Stimulated activated CD8-positive, alpha-beta memory T cell treated with anti-CD3 and anti-CD28 coated beads, Interleukin-12 subunit alpha, Interleukin-12 subunit beta, amount 100 ng/mL, for 24 hours (primary cell): Measurements from ENCODE around the gene CTNNA3.

Source experiments
- DNase-seq: peaks from one replicate; pipeline ENCODE4 v3.0.0-alpha.2; 2020; ENCODE audit errors: extremely low read depth

The CTNNA3 gene

GRCh38 chr10:67327626-67328535 lies 368.1 kb downstream of the CTNNA3 start:
- DNase-seq = no peak

DNA sequence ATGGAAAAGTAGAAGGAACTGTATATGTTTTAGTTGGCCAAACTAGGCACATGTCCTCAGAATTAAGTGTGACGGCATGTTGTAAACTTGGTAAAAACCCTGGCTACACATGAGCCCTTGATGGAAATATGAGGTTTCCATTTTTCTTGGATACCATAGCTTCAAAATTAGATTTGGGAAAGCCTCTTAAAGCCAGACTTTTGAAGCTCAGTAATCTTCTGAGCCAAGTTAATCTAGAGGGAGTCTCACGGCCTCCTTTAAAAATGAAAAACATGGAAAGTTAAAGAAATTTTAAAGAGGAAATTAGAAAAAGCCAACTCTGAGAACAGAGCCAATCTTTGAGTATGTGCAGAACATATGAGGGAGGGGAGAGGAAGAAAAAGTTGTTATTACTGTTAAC lies 376.0 kb downstream of the CTNNA3 start:
- no peak for DNase-seq

GRCh38 chr10:67308912-67309311 lies 387.1 kb downstream of the CTNNA3 start:
- DNase-seq = no peak

DNA sequence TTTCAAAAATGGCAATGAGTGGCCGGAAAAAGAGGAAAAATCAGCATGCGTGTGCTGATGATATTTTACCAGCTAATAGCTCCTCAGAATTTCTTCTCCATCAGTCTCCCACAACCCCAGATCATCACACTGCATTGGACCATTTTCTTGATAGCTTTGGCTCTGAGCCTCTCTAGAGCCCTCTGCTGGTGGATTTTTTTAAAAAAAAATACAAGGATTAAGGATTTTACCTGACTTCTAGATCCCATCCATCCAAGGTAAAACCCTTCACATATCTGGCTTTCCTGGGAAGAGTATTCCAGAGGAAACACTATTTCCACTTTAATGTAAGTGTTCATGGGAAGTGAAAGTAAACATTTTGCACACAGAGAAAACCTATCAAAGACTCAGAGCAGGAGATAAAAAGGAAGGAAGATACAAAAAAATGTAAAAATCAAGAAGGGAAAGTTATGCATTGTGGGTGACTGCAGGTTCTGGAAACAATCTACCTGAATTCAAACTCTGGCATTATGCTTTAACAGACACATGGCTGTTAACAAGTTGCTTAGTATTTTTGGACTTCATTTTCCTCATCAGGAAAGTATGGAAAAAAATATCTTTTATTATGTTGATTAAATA lies 389.3 kb downstream of the CTNNA3 start:
- DNase-seq = no peak

- DNase-seq = no peak
These were observed 393.3 kb downstream of the CTNNA3 start for GRCh38 chr10:67302701-67303100.

DNA sequence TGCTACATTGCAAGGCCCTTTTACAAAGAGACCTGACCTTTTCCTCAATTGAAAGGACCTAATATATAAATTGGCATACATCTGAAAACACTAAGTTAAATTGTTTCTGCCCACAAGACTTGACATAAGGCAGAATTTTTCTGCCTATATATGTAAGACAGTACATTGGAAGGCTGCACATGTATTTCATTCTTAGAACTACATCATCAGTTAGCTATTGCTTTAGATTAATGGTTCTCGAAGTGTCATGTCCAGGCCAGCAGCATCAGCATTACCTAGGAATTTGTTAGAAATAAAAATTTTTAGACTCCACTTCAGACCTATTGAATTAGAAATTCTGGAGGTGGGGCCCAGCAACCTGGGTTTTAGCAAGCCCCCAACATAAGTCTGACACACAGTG lies 396.2 kb downstream of the CTNNA3 start:
- no peak for DNase-seq

DNA sequence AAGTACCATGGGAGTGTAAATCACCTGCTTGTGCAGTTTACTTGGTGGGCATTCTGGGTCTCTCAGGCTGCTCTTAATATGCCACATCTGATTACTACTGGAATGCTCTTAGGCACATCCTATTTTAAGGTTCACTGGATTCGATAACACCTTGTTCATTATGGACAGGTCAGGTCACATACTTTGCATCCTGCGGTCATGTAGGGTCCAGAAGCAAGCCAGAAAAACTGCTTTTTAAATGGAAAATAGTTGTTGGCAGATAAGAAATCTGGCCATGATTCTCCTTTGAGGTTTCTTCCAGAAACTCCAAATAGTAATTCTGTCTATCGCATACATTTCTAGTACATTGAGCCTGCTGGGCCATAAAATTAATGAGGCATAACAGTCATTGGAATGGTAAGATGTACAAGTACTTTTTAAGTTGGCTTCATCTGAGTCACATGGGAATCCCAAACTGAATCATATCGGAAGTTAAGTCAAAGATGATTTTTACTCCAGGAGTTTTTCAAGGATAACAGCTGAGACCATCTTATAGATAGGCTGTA lies 398.3 kb downstream of the CTNNA3 start:
- no peak for DNase-seq

DNA sequence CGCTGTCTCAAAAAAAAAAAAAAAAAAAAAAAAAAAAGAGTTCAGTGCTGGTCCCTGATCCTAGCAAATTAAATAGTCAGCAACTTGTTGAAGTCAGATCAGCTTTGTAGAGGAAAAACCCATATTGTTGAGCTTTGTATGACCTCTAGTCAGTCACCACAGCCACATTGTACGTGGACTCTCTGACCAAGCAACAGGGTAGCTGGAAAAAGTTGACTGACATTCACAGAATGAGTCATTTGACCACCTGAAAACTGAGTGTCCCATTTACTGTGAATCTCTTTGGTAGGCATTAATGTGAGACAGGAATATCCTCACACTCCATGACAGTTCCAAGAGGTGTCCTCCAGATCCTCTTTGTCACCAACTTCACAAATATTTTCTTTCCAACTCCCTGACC lies 399.1 kb downstream of the CTNNA3 start:
- DNase-seq = no peak

DNA sequence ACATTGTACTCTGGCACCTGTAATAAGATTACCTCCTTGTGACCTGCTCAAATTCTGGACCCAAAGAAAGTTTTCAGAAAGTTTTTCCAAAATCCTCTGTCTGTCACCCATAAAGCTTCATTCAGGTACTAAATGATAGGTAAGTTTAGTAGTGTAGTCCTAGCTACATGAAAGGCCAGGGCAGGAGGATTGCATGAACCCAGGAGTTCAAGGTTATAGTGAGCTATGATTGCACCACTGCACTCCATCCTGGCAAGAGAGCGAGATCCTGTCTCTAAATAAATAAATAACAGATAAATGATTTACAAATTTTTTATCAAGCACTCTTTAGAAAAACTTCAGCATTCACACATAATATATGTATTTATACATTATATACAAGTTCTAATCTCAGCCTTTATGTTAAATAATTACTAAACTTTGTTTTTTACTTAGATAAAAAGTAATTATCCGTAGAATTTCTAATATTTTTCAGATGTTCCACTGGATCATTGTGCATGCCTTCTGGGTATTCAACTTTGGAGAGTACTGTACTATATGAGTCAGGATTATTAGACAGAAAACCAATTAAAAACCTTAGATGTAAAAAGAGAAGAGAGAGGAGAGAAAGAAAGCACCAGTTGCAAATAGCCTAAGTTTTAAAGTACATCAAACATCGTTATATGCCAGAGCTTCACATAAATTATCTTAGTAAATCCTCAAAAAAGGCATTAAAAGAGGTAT lies 407.1 kb downstream of the CTNNA3 start:
- no peak for DNase-seq

DNA sequence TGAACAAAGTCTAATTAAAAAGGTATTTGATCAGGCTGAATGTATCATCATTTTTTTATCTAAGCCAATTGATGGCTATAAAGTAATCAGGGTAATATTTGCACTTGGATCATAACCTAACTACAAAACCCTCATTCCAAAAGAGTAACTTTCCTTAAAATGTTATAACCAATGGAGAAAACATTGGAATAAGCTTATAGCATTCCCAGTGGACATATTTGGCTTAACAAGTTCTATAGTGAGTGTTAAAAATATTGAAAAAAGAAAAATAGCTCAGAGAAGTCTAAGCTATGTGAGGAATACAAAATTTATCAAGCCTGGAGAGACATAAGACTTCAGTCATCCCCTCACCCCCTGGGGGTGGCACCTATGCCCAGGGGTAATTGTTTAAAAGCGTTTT lies 411.4 kb downstream of the CTNNA3 start:
- no peak for DNase-seq

DNA sequence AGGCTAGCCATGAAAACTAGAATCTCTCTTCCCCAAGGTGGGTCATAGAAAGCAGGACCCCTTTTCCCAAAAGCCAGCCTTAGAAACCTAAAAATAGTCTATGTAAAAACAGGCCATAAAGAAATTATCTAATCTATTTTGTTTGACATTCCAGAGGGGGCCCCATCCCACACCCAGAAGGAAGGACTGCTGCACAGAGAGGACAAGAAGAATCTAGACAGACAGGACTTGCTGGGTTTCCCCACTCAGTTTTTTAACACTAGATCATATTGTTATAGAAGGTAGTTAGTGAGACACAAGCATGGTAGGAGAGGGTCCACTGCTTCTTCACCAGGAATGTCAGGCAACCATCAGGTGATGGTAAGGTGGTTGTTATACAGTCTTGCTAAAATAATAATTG lies 413.1 kb downstream of the CTNNA3 start:
- no peak for DNase-seq

- no peak for DNase-seq
These were observed 415.6 kb downstream of the CTNNA3 start for GRCh38 chr10:67280405-67280804.

DNA sequence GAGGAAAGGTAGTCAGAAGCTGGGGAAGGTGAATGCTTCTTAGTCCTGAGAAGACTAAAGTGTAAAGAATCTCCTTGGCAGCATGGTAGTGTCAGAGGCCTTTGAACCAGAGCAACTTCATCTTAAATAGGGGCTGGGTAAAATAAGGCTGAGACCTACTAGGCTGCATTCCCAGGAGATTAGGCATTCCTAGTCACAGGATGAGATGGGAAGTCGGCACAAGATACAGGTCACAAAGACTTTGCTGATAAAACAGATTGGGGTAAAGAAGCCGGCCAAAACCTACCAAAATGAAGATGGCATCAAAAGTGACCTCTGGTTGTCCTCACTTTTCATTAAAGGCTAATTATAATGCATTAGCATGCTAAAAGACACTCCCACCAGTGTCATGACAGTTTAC lies 418.6 kb downstream of the CTNNA3 start:
- DNase-seq = no peak

DNA sequence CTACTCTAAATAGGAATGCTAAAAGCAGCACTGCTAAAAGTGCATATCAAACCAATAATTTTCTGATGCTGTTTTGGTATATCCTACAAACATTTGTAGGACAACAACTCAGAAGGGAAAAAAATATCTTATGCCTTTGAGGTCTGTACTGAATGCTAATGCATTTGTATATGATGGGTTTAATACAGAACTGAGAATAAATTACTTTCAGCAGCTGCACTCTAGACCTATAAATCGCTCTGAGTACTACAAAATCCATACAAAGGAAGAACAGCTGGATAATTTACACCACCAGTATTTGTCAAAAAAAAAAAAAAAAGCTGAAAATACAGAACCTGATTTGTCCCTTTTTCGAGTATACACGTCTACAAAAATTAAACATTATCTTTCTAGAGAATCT lies 426.2 kb downstream of the CTNNA3 start:
- DNase-seq = no peak

GRCh38 chr10:67268146-67268545 lies 427.8 kb downstream of the CTNNA3 start:
- DNase-seq = no peak

DNA sequence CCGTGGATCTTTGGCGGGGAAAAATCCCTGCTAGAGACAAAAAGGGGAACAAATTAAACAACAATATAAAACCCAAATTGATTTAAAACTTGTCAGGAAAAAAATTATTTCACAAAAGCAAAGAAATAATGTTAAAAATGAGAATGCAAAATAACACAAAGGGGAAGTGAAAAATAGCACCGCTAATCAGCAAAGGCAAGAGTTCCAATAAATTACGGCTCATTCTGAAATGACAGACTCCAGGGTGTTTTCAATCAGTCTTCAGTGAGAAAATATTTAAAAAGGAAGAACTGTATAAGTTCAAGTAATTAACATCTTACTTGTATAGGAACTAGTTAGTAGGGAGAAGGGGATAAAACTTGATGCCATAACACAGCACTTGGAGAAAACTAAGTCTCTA lies 433.3 kb downstream of the CTNNA3 start:
- DNase-seq = no peak

GRCh38 chr10:67261300-67261797 lies 434.6 kb downstream of the CTNNA3 start:
- no peak for DNase-seq

DNA sequence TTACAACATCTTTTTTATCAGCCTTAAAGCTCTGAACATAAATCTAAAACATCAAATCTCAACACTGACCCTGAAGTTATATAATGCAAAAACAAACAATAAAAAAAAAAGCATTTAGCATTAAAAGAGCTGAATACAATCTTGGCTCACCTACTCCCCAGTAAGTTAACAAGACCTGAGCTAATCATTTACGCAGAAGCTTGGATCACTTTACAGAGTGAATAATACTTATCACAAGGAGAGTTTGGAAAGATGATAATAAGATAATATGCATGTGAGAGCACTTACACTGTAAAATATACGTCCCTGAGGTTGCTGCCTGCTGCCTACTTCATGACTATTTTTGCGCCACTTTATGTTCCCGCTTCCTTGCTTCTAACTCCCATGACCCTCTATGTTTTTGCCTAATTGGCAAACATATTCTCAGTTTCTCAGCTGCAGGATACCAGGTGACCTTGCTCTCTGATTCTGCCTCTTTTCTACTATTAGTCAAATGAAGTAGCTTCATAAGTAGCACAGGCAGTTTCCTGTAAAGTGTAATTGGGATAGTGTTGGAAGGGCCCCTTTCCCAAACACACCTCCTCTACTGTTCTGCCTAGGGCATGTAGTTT lies 436.6 kb downstream of the CTNNA3 start:
- DNase-seq = no peak

GRCh38 chr10:67257427-67258144 lies 438.4 kb downstream of the CTNNA3 start:
- no peak for DNase-seq

- DNase-seq = no peak
These were observed 439.0 kb downstream of the CTNNA3 start for GRCh38 chr10:67257018-67257417.

DNA sequence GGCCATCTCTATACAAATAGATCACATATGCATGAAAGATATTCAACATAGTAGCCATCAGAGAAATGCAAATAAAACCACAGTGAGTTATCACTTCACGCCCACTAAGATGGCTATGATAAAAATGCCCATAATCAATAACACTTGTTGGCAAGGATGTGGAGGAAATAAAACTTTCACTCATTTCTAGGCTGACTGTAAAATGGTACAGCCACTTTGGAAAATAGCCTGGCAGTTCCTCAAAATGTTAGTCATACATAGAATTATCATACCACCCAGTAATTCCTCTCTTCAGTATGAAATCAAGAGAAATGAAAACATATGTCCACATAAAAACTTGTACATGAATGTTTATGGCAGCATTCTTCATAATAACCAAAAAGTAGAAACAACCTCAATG lies 445.3 kb downstream of the CTNNA3 start:
- DNase-seq = no peak
